ENCODE results near the gene CFAP74.

Gene CFAP74

GRCh38 chr1:2018217-2019171 lies 14.9 kb upstream of the CFAP74 start:
- DNase-seq: peak in 1 of 2 experiments; percentile 23

DNA sequence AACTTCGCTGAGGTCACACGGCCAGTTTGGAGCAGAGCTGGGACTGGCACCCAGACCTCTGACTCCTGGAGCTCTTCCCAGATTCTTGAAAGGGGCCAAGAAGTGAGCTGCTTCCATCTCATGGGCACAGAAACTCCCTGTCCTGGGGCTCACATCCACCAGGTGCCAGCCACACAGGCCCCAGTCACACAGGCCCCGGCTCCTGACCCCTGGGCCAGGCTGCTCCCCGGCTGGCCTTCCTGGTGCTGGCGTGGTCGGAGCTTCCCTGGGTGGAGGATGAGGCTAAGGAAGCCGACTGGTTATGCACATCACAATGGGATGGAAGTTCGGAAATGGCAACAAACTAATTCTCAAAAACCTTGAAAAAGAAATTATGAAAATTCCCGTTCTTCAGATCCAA lies 12.5 kb upstream of the CFAP74 start:
- no peak for DNase-seq

DNA sequence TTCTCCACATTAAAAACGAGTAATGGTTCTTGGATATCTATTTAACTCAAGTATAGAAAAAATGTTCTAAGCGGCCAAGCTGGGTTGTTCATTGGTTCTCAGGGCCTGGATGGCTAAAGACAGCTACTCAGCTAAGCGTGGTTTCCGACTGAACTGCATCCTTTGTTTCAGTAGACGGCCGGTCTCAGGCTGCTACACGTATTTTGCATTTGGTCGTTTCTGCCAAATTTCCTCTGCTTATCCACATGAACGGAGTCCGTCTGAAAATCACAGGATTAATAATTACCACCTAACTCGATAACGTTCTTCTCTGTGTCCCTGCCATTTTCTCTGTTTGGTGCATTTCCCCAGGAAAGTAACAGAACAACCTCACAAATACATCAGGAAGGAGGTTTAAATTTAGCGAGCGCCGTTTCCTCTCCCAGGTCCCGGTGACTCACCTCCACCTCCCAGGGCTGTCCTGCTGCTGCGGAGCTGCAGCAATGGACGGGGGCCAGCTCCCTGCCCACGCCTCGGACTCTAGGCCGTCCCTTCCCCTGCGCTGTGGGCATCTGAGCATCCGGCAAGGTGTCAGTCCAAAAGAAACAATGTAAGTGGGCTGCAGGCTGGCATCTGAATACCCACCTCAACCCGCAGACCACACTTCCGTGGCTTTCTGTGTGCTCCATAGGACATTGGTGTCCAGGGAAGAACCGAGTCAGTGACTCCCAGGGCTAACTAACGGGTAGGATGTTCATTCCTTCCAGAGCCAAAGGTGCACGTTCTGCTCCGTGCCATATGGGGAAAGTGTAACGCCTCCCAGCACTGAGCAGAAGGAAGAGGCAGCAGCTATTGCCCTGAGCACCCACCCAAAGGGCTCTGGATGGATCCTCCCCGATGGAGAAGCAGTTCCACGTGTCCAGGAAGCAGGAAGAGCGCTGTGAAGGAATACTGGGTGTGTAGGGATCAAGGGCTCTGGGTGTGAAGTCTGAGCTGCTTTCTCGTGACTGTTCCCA lies 11.5 kb upstream of the CFAP74 start:
- peak in 1 of 2 experiments; percentile 23 for DNase-seq

GRCh38 chr1:2014181-2014580 lies 10.6 kb upstream of the CFAP74 start:
- DNase-seq: no peak

DNA sequence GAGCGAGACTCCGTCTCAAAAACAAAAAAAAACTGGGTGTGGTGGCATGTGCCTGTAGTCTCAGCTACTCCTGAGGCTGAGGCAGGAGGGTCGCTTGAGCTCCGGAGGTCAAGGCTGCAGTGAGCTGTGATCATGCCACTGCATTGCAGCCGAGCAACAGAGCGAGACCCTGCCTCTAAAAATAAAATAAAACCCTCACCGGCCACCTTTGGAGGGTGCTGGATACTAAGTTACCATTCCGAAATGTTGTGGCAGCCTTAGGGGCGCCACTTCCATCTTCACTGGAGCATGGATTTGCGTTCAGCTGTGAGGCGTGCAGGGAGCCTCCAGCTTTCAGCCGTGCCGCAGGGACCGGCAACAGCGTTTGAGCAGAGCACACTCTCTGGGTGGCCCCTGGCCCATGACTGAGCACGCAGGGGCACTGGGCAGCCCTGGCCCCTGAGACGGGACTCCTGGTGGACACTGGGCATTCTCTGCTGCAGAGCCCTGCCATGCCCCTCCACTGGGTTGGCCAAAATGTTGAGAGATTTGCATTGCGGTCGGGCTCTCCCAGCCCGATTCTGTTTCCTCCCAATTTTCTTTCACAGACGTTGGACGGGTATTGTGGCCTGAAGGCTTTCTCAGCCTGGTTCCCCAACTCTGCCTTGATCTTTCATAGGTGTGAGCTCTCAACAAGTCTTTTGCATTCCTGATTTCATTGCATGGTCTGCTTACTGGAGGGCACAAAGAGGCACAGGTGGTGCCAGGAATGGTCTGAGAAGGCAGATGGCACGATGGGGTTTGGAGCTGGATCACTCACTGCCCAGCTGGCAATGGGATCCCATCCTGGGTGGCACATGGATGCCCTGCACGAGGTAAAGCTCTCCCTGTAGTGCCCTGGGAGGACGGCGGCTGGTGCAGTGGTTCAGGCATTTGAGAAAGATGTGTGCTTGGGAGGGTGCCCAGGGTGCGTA lies 5.8 kb upstream of the CFAP74 start:
- DNase-seq: peak in 1 of 2 experiments; percentile 38

GRCh38 chr1:2004856-2005255 lies 1.3 kb upstream of the CFAP74 start:
- DNase-seq: no peak

DNA sequence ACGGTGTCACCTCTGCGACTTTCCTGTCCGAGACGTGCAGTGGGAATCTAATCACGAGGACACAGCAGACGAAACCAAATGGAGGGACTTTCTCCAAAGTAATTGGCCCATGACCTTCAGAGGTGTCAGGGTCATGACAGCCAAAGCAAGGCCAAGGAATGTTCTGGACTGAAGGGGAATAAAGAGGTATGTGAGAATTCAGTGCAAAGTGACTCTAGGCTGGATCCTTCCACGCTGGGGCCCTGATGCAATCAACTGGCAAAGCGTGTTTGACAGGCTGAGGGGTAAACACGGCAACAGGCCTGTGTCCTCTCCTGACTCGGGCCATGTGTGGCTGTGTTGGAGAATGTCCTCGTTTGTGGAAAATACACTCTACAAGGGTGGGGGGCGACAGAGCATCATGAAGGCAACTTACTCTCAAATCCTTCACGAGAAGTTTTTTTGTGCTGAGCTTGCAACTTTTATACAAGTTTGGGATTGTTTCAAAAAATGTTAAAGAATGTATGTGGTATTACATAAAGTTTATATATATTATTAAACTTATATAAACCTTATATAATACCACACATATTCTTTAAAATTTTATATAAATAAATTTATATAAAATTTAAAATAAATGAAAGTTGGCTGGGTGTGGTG lies 1.7 kb downstream of the CFAP74 start:
- DNase-seq: no peak

- no peak for DNase-seq
Observed at GRCh38 chr1:2000850-2001249, 2.7 kb downstream of the CFAP74 start.

- DNase-seq: no peak
Observed at GRCh38 chr1:2000432-2000831, 3.2 kb downstream of the CFAP74 start.

DNA sequence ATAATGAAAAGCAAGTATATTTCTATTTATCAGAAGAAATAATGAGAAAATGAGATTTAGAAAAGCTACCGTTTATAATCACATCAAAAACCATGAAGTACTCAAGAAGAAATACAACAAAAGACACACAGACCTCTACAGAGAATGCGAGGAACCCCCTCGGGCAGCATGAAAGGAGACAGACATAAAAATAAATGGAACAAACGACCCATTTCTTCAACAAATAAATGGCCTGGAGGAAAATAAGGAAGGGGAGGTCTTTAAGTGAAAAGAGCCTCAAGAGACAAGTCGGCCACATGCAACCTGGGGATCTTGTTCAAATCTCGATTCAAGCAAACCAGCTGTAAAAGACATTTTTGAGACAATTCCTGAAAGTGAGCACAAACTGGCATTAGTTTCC lies 6.0 kb downstream of the CFAP74 start:
- no peak for DNase-seq

DNA sequence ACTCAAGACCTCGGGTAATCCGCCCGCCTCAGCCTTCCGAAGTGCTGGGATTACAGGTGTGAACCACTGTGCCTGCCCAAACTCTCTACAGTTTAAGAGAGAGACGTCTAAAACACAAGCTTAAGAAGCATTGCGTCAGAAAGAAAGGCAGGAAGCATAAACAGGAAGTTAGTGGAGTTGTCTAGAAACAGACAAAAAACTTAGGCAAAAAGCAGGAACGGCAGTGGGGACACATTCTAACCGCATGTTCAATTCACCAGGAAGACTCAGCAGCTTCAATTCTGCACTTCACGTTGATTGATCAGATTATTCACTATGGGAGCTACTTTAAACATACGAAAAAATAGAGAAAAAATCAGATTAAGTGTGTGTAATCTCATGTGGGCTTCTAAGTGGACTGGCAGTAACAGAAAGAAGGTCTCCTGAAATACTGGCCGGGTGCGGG lies 7.4 kb downstream of the CFAP74 start:
- no peak for DNase-seq

DNA sequence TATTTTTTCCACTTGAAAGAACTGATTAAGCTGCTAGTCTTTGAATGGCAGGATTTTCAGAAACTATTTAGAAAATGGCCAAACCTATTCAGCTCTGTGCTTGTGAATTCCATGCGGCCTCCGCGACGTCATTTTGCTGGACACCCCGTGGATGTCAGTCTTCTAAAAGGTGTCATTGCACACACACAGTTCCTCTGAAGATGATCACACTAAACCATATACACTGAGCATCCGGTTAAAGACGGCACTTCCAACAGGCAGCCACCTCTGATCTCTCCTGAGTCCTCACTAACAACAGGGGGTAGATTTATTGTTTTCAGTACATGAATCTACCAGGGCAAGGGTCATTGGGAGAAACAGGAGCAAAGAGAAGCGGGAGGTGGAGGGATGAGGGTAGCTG lies 9.1 kb downstream of the CFAP74 start:
- DNase-seq: no peak

DNA sequence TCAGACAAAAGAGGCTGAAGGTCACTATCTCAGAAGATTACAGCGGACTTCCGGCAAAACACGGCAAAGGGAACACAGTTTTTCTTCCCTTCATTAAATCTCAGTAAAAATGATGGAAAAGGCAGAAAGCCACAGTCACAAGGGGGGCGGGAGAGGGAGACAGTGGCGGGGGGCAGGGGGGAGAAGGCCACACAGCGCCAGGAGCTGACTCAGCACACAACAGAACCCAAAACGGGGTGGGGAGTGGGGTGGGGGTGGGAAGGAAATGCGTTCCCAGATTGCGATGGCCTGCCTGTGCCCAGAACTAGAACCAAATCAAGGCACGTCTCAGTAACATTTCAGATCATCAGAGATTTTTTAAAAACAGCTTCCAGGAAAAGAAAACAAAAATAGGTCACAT lies 13.4 kb downstream of the CFAP74 start:
- no peak for DNase-seq

GRCh38 chr1:1989789-1990188 lies 13.8 kb downstream of the CFAP74 start:
- DNase-seq: no peak

- no peak for DNase-seq
Observed at GRCh38 chr1:1989102-1989542, 14.5 kb downstream of the CFAP74 start.

DNA sequence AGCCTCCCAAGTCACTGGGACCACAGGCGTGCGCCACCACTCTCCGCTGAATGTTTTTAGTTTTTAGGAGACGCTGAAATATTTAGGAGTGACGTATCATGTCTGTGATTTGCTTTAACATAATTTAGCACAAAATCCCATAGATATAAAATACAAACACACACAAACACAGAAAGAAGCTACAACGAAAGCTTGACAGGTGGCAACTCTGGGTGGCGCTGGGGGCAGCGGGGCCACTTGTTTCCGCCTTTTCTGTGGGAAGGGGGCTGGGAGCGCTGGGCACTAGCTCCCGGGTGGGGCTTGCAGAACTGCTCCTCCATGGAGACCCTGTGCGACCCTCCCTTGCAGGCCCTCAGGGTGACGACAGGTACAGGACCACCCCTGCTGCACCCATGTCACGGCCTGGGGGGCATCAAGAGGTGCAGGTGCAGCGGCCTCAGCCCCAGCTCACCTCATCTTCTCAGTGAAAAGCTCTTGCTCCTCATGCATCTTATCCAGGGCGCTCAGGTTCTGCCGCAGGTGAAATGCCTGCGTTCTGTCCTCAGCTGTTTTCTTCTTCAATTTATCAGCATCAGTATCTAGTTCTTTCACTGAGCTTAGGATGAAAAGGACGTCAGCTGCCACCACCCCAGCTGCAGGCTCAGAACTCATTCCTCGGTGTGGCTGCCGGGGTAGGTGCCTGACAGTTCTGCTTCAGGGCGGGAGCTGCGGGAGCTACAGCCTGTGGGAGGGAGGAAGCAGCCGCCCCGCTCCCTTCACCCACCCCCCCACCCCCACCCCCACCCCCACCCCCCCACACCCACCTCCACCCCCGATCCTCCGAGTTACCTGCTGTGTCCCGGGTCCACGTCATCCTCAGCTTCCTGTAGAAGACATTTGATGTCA lies 15.3 kb downstream of the CFAP74 start:
- DNase-seq: no peak

DNA sequence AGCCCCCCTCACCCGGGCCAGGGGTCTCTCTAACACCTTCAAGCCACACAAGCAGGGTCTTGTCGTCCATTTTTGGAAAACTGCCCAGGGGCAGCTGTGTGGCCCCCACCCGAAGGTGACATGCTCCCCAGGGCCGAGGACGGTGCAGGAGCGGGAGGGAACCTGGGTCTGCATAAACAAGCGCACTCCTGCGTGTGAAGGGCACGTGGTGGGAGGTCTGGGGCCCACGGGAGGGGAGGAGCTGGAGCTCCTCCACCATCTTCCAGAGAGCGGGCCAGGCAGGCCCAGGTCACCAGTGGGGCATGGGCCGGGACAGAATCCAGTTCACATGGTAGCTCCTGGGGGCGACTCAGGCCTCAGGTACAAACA lies 16.5 kb downstream of the CFAP74 start:
- no peak for DNase-seq

DNA sequence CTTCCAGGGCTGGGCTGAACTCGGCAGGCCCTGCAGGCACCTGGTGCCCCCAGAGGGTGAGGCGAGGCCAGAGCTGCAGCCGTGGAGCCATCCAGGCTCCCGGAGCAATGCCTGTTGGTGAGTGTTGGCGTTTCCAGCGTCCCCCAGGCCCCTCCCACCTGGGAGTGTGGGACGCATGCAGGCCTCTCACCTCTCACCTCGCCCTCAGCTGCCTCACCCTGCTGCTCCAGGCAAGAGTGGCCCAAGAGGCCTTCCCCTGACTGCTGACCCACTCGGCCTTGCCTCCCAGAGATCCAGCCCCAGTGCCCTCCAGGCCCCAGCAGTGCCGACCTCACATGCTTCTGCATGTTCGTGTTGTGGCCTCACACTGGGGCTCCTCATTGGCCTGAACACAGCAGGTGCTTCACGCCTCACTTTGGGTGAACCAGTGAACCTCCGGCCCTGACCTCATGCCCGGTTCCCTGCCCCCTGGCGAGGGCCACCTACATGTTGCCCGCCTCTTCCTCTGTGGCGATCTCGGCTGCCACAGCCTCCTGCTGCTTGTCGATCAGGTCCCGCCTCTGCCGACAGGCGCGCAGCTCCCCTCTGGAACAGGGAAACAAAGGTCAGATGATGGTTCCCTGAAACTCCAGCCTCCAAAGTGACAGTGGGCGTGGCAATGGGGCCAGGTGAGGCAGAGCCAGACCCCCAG lies 17.0 kb downstream of the CFAP74 start:
- no peak for DNase-seq

DNA sequence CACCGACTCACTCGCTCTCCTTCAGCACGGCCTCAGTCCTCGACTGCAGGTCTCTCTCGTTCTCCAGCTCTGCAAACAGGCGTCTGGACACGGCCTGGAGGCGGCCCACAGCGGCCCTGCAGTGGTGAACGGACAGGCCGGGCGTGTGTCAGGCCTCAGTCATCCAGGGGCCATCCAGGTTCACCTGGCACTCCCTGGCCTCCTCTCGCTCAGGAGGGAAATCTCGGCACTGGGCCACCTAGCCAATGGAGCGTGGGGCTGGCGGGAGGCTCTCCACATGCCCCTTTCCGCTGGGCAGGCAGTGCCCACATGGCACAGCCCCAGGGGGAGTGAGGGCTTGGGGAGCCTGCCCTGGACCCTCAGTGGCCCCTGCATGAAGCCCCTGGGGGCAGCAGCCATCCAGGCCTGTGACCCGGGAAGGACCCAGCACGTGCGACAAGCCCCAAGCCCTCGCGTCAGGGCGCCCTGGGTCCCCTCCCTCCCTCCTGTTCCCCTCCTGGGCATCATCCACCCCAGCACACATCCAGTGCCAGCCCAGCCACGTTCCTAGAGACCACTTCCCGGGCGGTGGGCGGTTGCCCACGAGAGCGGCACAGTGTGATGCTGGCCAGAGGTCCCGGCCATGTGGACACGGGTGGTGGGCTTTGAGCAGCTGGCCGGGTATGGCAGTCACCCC lies 18.1 kb downstream of the CFAP74 start:
- no peak for DNase-seq

All from NCI-H526 (cell line).